C4-2B (cell line): ENCODE measurements around the gene SLC14A1.

Source experiments
- ZFX ChIP-seq: fragments of 450-650 bp; IDR thresholded peaks from 2 replicates; pipeline ENCODE4 v1.6.1; 2017
- TF ChIP-seq, protein P1 (sequence below): fragments of 450-650 bp; conservative IDR thresholded peaks from 2 replicates; pipeline ENCODE4 v1.5.1; 2017; ENCODE audit warnings: mild to moderate bottlenecking

DNA sequence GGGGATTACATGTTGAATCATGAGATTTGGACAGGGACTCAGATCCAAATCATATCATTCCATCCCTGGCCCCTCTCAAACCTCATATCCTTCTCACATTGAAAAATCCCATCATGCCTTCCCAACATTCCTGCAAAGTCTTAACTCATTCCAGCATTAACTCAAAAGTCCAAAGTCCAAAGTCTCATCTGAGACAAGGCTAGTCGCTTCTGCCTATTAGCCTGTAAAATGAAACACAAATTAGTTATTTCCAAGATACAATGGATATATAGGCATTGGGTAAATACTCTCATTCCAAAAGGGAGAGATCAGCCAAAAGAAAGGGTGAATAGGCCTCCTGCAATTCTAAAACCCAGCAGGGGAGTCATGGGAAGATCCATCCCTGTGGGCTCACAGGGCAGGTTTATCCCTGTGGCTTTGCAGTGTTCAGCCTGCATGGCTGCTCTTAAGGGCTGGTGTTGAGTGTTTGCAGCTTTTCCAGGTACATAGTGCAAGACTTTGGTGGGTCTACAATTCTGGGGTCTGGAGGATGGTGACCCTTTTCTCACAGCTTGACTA is 21.2 kb upstream of the SLC14A1 start:
- TF ChIP-seq, protein P1, sequence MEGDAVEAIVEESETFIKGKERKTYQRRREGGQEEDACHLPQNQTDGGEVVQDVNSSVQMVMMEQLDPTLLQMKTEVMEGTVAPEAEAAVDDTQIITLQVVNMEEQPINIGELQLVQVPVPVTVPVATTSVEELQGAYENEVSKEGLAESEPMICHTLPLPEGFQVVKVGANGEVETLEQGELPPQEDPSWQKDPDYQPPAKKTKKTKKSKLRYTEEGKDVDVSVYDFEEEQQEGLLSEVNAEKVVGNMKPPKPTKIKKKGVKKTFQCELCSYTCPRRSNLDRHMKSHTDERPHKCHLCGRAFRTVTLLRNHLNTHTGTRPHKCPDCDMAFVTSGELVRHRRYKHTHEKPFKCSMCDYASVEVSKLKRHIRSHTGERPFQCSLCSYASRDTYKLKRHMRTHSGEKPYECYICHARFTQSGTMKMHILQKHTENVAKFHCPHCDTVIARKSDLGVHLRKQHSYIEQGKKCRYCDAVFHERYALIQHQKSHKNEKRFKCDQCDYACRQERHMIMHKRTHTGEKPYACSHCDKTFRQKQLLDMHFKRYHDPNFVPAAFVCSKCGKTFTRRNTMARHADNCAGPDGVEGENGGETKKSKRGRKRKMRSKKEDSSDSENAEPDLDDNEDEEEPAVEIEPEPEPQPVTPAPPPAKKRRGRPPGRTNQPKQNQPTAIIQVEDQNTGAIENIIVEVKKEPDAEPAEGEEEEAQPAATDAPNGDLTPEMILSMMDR: no peak
- TF ChIP-seq ZFX: no peak
